GM18870 (cell line): ENCODE data around the gene FAM180A.

ENCODE experiments used
- ATAC-seq: cut with Tn5 transposase; IDR thresholded peaks from one replicate; pipeline ENCODE4 v1.9.1; 2021; ENCODE audit warnings: moderate library complexity; ENCODE audit not compliant: unreplicated experiment

Gene FAM180A

GRCh38 chr7:135685306-135686084 is 63.1 kb downstream of the FAM180A start:
- no peak for ATAC-seq

- no peak for ATAC-seq
Measured at GRCh38 chr7:135684699-135685098, 63.9 kb downstream of the FAM180A start.

- no peak for ATAC-seq
Measured at GRCh38 chr7:135684136-135684535, 64.5 kb downstream of the FAM180A start.

GRCh38 chr7:135683609-135684008 is 65.0 kb downstream of the FAM180A start:
- no peak for ATAC-seq

GRCh38 chr7:135682191-135682590 is 66.4 kb downstream of the FAM180A start:
- ATAC-seq = no peak

- ATAC-seq = no peak
Measured at GRCh38 chr7:135681762-135682161, 66.9 kb downstream of the FAM180A start.
